K562 (cell line): ENCODE measurements around the gene SAXO1. TPM values are rescaled to one million over a fixed set of nuclear protein-coding genes. Genes with fewer than 3 reads are reported as not detected.

Experiments
- HDAC2 ChIP-seq: fragments of 450-650 bp; IDR thresholded peaks from 2 replicates; pipeline ENCODE4 v1.6.1; 2016; ENCODE audit warnings: mild to moderate bottlenecking
- HNRNPH1 ChIP-seq: fragments of 200-400 bp; formaldehyde crosslinking; optimal IDR thresholded peaks from 2 replicates; pipeline ENCODE3; 2017; ENCODE audit warnings: low read depth, mild to moderate bottlenecking, low read length, moderate library complexity
- KDM5B ChIP-seq: fragments of 200-600 bp; sonication (generic); IDR thresholded peaks from 2 replicates; pipeline ENCODE4 v1.6.1; 2012; ENCODE audit warnings: low read depth, mild to moderate bottlenecking, moderate library complexity, low read length, control low read depth, inconsistent platforms; ENCODE audit not compliant: insufficient replicate concordance
- KLF1 ChIP-seq: fragments of 450-650 bp; IDR thresholded peaks from 2 replicates; pipeline ENCODE4 v1.6.1; 2016; ENCODE audit warnings: missing genetic modification characterization, missing compliant biosample characterization
- PPARD ChIP-seq: fragments of 250-450 bp; sonication (Bioruptor Pico); IDR thresholded peaks from 2 replicates; pipeline ENCODE4 v1.8.0; 2022; ENCODE audit warnings: inconsistent platforms, mild to moderate bottlenecking, moderate library complexity
- SOX6 ChIP-seq: fragments of 450-650 bp; IDR thresholded peaks from 2 replicates; pipeline ENCODE4 v1.6.1; 2014; ENCODE audit warnings: mild to moderate bottlenecking
- TGIF2 ChIP-seq: sonication (generic); formaldehyde crosslinking; IDR thresholded peaks from 2 replicates; pipeline ENCODE4 v1.8.1; 2022; ENCODE audit warnings: mild to moderate bottlenecking, missing genetic modification reagents, moderate library complexity
- XRCC5 ChIP-seq: fragments of 200-400 bp; formaldehyde crosslinking; IDR thresholded peaks from 2 replicates; pipeline ENCODE4 v1.6.1; 2017; ENCODE audit warnings: low read depth, mild to moderate bottlenecking, low read length
- ZC3H11A ChIP-seq: IDR thresholded peaks from 2 replicates; pipeline ENCODE4 v1.6.1; 2012; ENCODE audit warnings: low read depth, low read length, improper control_type of control experiment
- ZNF444 ChIP-seq: fragments of 250-450 bp; sonication (Bioruptor Pico); IDR thresholded peaks from 2 replicates; pipeline ENCODE4 v1.4.0; 2020; ENCODE audit warnings: mild to moderate bottlenecking, moderate library complexity
- polyA plus RNA-seq, 8 experiments: library from polyadenylated mRNA; depleted of rRNA in 4 of 8; stranded (reverse) in 5 of 8; unstranded in 3 of 8; fragments of >200 nt; fragmentation: Nextera tagmentation in 2 of 8; fragmentation: Illumina TruSeq in 1 of 8; extraction: Ambion mirVana in 2 of 8; extraction: Trizol in 1 of 8; gene quantifications; 2 replicates each; pipeline versions ENCODE4 v1.2.1 to v1.2.3, GENCODE V29; 2011 to 2014; ENCODE audit warnings: inconsistent platforms in 1 of 8, missing spikeins in 1 of 8
- total RNA-seq, 7 experiments: library from RNA; depleted of rRNA in 6 of 7; stranded (reverse); fragments of >200 nt in 6 of 7; fragmentation: Illumina TruSeq in 2 of 7; extraction: Trizol in 2 of 7; gene quantifications; 2 replicates each; pipeline versions ENCODE4 v1.2.1 to v1.2.3, GENCODE V29; 2011 to 2021; ENCODE audit warnings: low replicate concordance in 1 of 7
- TF ChIP-seq, protein P1 (sequence below): fragments of 450-650 bp; IDR thresholded peaks from 2 replicates; pipeline ENCODE4 v1.6.1; 2016; ENCODE audit warnings: mild to moderate bottlenecking, moderate library complexity
- TF ChIP-seq, protein P2 (sequence below): sonication (generic); formaldehyde crosslinking; IDR thresholded peaks from 2 replicates; pipeline ENCODE4 v1.9.0; 2022; ENCODE audit warnings: mild to moderate bottlenecking, missing genetic modification reagents

The SAXO1 gene
- total and polyA plus RNA-seq, 9 of the 15 experiments (the other 6 are each of a cell fraction or from before 2014, with no cell fraction given), result 0.04 TPM; not detected in 8

DNA sequence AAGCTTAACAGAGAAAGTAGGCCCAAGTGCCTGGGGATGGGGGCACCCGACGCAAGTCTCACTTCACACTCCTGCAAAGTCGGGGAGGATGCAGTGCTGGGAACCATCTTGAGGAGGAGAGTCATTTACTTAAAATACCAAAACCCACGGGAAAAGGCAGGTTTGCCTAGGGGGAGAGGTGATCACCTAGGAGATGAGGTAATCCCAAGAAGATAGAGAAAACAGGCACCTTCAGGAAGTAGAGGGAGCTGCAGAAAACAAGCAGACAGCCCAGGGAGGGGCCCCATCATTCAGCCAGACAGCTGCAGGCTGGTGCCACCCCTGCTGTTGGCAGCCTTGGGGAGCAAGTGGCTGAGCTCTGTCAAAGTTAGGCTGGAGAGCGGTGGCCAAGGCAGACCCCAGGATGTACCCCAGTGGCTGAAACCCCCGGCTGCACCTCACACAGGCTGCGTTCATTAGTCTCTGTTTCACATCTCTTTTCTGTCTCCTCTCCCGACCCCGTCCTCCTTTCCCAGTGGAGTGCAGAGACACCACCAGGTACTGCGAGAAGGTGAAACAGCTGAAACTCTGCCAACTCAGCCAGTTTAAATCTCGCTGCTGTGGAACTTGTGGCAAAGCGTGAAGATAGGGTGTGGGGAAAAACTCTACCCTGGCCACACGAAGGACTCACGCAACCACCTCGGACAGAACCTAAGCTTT, 124.9 kb downstream of the SAXO1 start (continued):
- TF ChIP-seq, protein P1, sequence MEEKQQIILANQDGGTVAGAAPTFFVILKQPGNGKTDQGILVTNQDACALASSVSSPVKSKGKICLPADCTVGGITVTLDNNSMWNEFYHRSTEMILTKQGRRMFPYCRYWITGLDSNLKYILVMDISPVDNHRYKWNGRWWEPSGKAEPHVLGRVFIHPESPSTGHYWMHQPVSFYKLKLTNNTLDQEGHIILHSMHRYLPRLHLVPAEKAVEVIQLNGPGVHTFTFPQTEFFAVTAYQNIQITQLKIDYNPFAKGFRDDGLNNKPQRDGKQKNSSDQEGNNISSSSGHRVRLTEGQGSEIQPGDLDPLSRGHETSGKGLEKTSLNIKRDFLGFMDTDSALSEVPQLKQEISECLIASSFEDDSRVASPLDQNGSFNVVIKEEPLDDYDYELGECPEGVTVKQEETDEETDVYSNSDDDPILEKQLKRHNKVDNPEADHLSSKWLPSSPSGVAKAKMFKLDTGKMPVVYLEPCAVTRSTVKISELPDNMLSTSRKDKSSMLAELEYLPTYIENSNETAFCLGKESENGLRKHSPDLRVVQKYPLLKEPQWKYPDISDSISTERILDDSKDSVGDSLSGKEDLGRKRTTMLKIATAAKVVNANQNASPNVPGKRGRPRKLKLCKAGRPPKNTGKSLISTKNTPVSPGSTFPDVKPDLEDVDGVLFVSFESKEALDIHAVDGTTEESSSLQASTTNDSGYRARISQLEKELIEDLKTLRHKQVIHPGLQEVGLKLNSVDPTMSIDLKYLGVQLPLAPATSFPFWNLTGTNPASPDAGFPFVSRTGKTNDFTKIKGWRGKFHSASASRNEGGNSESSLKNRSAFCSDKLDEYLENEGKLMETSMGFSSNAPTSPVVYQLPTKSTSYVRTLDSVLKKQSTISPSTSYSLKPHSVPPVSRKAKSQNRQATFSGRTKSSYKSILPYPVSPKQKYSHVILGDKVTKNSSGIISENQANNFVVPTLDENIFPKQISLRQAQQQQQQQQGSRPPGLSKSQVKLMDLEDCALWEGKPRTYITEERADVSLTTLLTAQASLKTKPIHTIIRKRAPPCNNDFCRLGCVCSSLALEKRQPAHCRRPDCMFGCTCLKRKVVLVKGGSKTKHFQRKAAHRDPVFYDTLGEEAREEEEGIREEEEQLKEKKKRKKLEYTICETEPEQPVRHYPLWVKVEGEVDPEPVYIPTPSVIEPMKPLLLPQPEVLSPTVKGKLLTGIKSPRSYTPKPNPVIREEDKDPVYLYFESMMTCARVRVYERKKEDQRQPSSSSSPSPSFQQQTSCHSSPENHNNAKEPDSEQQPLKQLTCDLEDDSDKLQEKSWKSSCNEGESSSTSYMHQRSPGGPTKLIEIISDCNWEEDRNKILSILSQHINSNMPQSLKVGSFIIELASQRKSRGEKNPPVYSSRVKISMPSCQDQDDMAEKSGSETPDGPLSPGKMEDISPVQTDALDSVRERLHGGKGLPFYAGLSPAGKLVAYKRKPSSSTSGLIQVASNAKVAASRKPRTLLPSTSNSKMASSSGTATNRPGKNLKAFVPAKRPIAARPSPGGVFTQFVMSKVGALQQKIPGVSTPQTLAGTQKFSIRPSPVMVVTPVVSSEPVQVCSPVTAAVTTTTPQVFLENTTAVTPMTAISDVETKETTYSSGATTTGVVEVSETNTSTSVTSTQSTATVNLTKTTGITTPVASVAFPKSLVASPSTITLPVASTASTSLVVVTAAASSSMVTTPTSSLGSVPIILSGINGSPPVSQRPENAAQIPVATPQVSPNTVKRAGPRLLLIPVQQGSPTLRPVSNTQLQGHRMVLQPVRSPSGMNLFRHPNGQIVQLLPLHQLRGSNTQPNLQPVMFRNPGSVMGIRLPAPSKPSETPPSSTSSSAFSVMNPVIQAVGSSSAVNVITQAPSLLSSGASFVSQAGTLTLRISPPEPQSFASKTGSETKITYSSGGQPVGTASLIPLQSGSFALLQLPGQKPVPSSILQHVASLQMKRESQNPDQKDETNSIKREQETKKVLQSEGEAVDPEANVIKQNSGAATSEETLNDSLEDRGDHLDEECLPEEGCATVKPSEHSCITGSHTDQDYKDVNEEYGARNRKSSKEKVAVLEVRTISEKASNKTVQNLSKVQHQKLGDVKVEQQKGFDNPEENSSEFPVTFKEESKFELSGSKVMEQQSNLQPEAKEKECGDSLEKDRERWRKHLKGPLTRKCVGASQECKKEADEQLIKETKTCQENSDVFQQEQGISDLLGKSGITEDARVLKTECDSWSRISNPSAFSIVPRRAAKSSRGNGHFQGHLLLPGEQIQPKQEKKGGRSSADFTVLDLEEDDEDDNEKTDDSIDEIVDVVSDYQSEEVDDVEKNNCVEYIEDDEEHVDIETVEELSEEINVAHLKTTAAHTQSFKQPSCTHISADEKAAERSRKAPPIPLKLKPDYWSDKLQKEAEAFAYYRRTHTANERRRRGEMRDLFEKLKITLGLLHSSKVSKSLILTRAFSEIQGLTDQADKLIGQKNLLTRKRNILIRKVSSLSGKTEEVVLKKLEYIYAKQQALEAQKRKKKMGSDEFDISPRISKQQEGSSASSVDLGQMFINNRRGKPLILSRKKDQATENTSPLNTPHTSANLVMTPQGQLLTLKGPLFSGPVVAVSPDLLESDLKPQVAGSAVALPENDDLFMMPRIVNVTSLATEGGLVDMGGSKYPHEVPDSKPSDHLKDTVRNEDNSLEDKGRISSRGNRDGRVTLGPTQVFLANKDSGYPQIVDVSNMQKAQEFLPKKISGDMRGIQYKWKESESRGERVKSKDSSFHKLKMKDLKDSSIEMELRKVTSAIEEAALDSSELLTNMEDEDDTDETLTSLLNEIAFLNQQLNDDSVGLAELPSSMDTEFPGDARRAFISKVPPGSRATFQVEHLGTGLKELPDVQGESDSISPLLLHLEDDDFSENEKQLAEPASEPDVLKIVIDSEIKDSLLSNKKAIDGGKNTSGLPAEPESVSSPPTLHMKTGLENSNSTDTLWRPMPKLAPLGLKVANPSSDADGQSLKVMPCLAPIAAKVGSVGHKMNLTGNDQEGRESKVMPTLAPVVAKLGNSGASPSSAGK, result no peak
- TF ChIP-seq TGIF2 (CRISPR knock-in tag) (no peak), HNRNPH1 (no peak), XRCC5 (no peak), KLF1 (tag) (no peak), SOX6 (no peak), ZC3H11A (no peak), KDM5B (no peak), PPARD (CRISPR knock-in tag) (no peak), ZNF444 (no peak), HDAC2 (no peak)
- TF ChIP-seq, protein P2, sequence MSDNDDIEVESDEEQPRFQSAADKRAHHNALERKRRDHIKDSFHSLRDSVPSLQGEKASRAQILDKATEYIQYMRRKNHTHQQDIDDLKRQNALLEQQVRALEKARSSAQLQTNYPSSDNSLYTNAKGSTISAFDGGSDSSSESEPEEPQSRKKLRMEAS (CRISPR knock-in tag), result no peak
- TF ChIP-seq, all 486 proteins: peak for 0
